GM10266 (cell line): ENCODE measurements around the gene RBM15.

Source experiments
- DNase-seq: peaks from one replicate; pipeline ENCODE4 v3.0.0; 2012; ENCODE audit errors: extremely low spot score
- CTCF ChIP-seq: IDR thresholded peaks from 2 replicates; pipeline ENCODE4 v1.5.1; 2012; ENCODE audit warnings: mild to moderate bottlenecking, low read depth; ENCODE audit not compliant: control insufficient read depth, insufficient read depth; ENCODE audit errors: missing control alignments

The RBM15 gene

GRCh38 chr1:110310300-110310699 lies 28.9 kb upstream of the RBM15 start:
- no peak for TF ChIP-seq CTCF

GRCh38 chr1:110312188-110313121 lies 26.7 kb upstream of the RBM15 start:
- DNase-seq: peak; percentile 68
- peak; percentile 91 for TF ChIP-seq CTCF

More at GRCh38 chr1:110310300-110310699, 28.9 kb upstream of the RBM15 start:
- DNase-seq: no peak

GRCh38 chr1:110316735-110317134 lies 22.4 kb upstream of the RBM15 start:
- no peak for DNase-seq
- no peak for TF ChIP-seq CTCF

GRCh38 chr1:110318046-110318445 lies 21.1 kb upstream of the RBM15 start:
- no peak for TF ChIP-seq CTCF
- no peak for DNase-seq

GRCh38 chr1:110319332-110320167 lies 19.6 kb upstream of the RBM15 start:
- no peak for TF ChIP-seq CTCF
- no peak for DNase-seq

GRCh38 chr1:110320168-110320518 lies 19.0 kb upstream of the RBM15 start:
- no peak for TF ChIP-seq CTCF
- DNase-seq: no peak

GRCh38 chr1:110321045-110321444 lies 18.1 kb upstream of the RBM15 start:
- TF ChIP-seq CTCF: no peak
- DNase-seq: no peak
